ENCODE results near the gene TSSK2.
A peak's percentile ranks its signal among the peaks of the same experiment; 100 is the strongest.

Gene TSSK2

GRCh38 chr22:19106886-19107729 lies 24.0 kb upstream of the TSSK2 start:
- DNase-seq = no peak

DNA sequence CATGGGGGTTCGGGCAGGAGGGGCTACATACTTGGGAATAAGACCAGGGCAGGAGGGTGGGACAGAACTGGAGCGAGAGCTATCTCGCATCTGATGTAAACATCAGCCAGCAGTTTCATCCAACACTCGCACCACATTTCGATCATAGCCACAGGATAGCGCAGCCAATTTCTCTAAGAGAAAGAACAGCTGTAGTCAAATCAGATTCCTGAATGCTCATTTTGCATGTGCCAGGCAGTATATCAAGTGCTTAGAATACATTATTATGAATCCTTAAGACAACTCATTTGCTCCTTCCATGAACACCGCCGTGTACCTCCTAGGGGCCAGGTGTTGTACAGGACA lies 23.4 kb upstream of the TSSK2 start:
- no peak for DNase-seq

DNA sequence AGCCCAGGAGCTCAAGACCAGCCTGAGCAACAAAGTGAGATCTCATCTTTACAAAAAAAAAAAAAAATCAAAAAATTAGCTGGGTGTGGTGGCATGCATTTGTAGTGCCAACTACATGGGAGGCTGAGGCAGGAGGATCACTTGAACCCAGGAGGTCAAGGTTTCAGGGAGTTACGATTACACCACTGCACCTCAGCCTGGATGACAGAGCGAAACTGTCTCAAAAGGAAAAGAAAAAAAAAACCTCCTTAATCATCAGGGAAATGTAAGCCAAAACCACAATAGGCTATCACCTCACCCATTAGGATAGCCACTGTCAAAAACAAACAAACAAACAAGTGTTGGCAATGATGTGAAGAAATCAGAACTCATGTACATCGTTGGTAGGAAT lies 22.3 kb upstream of the TSSK2 start:
- DNase-seq = no peak

DNA sequence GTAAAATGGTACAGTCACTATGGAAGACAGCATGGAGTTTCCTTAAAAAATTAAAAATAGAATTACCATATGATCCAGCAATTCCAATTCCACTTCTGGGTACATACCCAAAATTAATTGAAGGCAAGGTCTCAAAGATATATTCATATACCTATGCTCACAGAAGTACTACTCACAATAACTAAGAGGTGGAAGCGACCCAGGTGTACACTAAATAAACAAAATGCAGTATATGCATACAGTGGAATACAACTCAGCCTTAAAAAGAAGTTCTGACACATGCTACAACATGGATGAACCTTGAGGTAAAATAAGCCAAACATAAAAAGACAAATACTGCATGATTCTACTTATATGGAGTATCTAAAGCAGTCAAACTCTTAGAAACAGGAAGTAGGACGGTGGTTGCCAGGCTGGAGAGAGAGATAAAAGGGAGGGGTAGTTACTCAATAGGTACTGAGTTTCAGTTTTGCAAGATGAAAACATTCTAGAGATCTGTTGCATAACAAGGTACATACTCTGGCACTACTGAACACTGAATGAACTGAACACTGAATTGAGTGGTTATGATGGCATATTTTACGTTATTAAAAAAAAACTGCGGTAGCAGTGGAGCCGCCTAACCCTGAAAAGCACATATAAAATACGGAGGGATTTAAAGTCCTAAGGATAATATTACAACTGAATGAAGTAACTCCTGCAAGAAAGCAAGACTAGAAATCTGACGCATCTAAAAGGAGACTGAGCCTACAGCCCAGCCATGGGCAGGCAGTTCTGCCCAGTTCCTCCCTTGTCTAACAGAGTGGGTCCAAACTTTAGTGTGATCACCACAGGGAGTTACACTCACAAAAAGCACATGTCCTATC lies 21.7 kb upstream of the TSSK2 start:
- no peak for DNase-seq

GRCh38 chr22:19110064-19110458 lies 21.0 kb upstream of the TSSK2 start:
- DNase-seq = no peak

GRCh38 chr22:19110646-19111045 lies 20.5 kb upstream of the TSSK2 start:
- DNase-seq = no peak

DNA sequence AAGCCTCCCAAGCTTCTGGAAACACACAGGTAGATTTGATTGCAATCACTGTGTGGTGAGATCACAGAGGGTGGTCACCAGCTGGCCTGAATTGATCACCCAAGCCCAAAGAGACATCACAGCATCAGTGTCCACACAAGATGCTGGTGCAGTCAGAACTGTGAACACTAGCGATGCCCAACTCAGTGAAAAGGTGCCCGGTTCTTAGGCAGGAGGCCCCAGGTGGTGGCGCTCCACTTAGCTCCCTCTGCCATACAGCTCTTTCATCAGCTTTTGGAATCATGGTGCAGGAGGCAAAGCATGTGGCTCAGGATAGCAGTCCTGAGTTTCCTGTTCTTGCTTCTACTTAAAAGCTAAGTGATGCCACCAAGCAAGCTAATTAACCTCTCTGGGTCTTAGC lies 20.0 kb upstream of the TSSK2 start:
- no peak for DNase-seq

GRCh38 chr22:19111584-19111983 lies 19.5 kb upstream of the TSSK2 start:
- DNase-seq = no peak

DNA sequence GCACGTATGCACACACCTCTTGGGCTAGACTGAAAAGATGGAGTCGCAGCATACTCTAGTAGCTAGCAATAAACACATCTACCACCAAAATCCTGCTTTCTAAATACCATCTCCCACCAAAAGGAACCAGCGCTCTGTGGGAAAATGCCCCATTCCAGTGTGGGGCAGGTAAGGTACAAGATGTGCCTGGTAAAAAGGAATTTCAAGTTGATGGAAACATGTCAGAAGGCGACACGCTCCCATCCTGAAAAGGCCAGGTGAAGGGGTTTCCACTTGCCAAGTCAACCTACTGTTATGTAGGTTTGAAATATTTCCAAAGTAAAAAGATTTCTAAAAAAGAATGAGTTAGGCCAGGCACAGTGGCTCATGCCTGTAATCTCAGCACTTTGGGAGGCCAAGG lies 17.7 kb upstream of the TSSK2 start:
- DNase-seq = no peak

GRCh38 chr22:19114984-19115552 lies 16.0 kb upstream of the TSSK2 start:
- DNase-seq = no peak

- DNase-seq = no peak
These were observed 15.5 kb upstream of the TSSK2 start for GRCh38 chr22:19115628-19116027.

GRCh38 chr22:19117111-19117512 lies 14.0 kb upstream of the TSSK2 start:
- DNase-seq = peak; percentile 81

DNA sequence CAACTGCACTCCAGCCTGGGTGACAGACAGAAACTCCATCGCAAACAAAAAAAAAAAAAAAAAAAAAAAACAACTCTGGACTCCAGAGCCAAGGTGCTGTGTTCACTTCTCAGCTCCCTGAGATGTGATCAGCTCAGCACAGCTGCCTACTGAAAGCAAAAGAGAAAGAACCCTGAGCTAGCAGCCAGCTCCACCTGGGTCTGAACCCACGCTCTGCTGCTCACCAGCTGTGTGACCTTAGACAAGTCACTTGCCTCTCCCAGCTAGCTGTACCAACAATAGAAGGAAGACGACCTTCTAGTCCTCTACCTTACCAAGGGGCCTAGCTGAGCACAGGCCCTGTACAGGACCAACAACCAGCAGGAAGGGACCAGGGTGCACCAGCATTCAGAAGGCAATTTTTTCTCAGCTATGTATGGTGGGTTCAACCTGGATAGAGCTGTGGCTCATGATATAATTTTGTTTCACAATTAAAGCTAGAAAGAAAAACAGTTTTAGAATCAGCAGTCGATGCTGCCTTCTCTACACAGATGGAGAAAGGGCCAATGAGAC lies 12.7 kb upstream of the TSSK2 start:
- DNase-seq = no peak

- no peak for DNase-seq
These were observed 11.2 kb upstream of the TSSK2 start for GRCh38 chr22:19119949-19120348.

- DNase-seq = no peak
These were observed 10.1 kb upstream of the TSSK2 start for GRCh38 chr22:19120829-19121630.

GRCh38 chr22:19121631-19122142 lies 9.4 kb upstream of the TSSK2 start:
- peak; percentile 11 for DNase-seq

- peak; percentile 95 for DNase-seq
These were observed 8.9 kb upstream of the TSSK2 start, which contains the start of gene DGCR2 for GRCh38 chr22:19122143-19122751. TSS of gene DGCR2 (minus strand) at chr22:19122412. CDS start at chr22:19122206, 206 bp downstream.

DNA sequence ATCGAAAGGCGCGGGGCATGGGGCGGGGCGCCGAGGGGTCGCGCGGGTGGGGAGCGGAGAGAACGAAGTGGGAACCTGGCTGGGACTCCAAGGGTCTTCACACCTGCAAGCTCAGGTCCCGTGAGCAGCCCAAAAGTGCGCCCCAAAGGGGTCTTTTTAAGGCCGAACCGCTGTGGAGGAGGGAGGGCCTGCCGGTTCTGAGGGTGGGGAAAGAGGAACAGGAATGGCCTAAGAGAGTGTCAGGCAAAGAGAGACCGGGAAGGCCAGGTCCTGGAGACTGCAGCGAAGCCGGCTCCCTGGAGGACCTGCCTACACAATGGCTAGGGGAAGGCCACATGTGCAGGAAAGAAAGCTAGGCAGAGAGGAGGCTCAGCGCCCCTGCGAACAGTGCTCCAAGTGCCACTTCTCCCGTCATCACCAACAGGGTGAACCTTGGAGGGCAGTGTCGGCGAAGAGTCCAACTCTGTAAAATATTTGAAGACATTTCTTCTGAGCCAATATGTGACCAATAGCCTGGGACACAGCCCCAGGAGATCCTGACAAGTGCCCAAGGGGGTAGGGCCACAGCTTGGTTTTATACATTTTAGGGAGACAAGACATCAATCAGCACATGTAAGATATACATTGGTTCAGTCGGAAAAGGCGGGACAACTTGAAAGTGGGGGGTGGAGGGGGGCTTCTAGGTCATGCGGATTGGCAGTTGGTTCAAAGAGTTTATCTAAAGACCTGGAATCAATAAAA lies 8.2 kb upstream of the TSSK2 start:
- no peak for DNase-seq

- no peak for DNase-seq
These were observed 7.2 kb upstream of the TSSK2 start for GRCh38 chr22:19123936-19124335.

- DNase-seq = no peak
These were observed 6.7 kb upstream of the TSSK2 start for GRCh38 chr22:19124377-19124776.

DNA sequence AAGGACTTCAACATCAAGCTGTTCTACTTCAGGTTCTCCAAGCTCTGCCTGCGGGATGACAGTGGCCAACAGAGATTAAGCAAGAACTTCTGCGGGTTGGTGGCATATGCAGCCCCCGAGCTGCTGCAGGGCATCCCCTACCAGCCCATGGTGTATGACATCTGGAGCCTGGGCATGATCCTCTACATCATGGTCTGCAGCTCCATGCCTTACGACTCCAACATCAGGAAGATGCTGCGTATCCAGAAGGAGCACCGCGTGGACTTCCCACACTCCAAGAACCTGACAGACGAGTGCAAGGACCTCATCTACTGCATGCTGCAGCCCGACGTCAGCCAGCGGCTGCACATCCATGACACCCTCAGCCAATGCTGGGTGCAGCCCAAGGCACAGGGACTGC lies 6.1 kb upstream of the TSSK2 start:
- no peak for DNase-seq

Data from NCI-H1105 (cell line).